Left hindlimb (tissue), 1 donor: ENCODE measurements around the gene CYYR1.

Experiments used
- DNase-seq: peaks from one replicate; pipeline ENCODE4 v3.0.0-alpha.2; 2018

The CYYR1 gene

GRCh38 chr21:26425576-26425975 is 147.5 kb downstream of the CYYR1 start:
- no peak for DNase-seq

GRCh38 chr21:26423511-26423910 is 149.6 kb downstream of the CYYR1 start:
- DNase-seq: no peak

- no peak for DNase-seq
Measured at GRCh38 chr21:26422706-26423105, 150.4 kb downstream of the CYYR1 start.

- DNase-seq: no peak
Measured at GRCh38 chr21:26422138-26422537, 150.9 kb downstream of the CYYR1 start.

GRCh38 chr21:26421724-26422123 is 151.4 kb downstream of the CYYR1 start:
- no peak for DNase-seq
